H9 (cell line): ENCODE measurements around the gene CERKL. TPM values are rescaled to one million over a fixed set of nuclear protein-coding genes. Genes with fewer than 3 reads are reported as not detected.

Experiments used
- DNase-seq: peaks from one replicate; pipeline ENCODE4 v3.0.0-alpha.2; 2017
- H2AFZ ChIP-seq: one replicate; pipeline ENCODE4 v1.6.1; 2013; ENCODE audit warnings: mild to moderate bottlenecking, low read length, control low read depth, moderate library complexity
- H2AK5ac ChIP-seq: 2 replicates; pipeline ENCODE4 v1.6.1; 2013; ENCODE audit warnings: low read length, control low read depth, mixed read lengths; ENCODE audit not compliant: insufficient read length
- H2BK120ac ChIP-seq: one replicate; pipeline ENCODE4 v1.6.1; 2013; ENCODE audit warnings: low read depth, mild to moderate bottlenecking, low read length, control low read depth, inconsistent platforms; ENCODE audit not compliant: poor library complexity, severe bottlenecking
- H2BK12ac ChIP-seq: 2 replicates; pipeline ENCODE4 v1.6.1; 2013; ENCODE audit warnings: low read length, control low read depth, mixed read lengths, low read depth; ENCODE audit not compliant: insufficient read length
- H2BK15ac ChIP-seq: 2 replicates; pipeline ENCODE4 v1.6.1; 2013; ENCODE audit warnings: low read depth, low read length, control low read depth
- H2BK20ac ChIP-seq: one replicate; pipeline ENCODE4 v1.6.1; 2013; ENCODE audit warnings: low read depth, mild to moderate bottlenecking, low read length, control low read depth, inconsistent platforms; ENCODE audit not compliant: poor library complexity, severe bottlenecking
- H2BK5ac ChIP-seq: 2 replicates; pipeline ENCODE4 v1.6.1; 2013; ENCODE audit warnings: low read length, control low read depth, mixed read lengths; ENCODE audit not compliant: insufficient read length
- H3K14ac ChIP-seq: 2 replicates; pipeline ENCODE4 v1.6.1; 2013; ENCODE audit warnings: low read length, control low read depth; ENCODE audit not compliant: insufficient read depth
- H3K18ac ChIP-seq: 2 replicates; pipeline ENCODE4 v1.6.1; 2013; ENCODE audit warnings: low read depth, mild to moderate bottlenecking, mixed read lengths, low read length, control low read depth; ENCODE audit not compliant: insufficient read length
- H3K23ac ChIP-seq: 2 replicates; pipeline ENCODE4 v1.6.1; 2013; ENCODE audit warnings: low read length, control low read depth, mixed read lengths, low read depth; ENCODE audit not compliant: insufficient read length
- H3K23me2 ChIP-seq: 2 replicates; pipeline ENCODE4 v1.6.1; 2013; ENCODE audit warnings: low read depth, mild to moderate bottlenecking, mixed read lengths, low read length, control low read depth; ENCODE audit not compliant: insufficient read length, poor library complexity, severe bottlenecking
- H3K27ac ChIP-seq: 2 replicates; pipeline ENCODE4 v1.5.1; 2013; ENCODE audit warnings: low read length, control low read depth, mixed read lengths, low read depth; ENCODE audit not compliant: insufficient read length
- H3K27me3 ChIP-seq: 2 replicates; pipeline ENCODE4 v1.6.1; 2013; ENCODE audit warnings: low read length, control low read depth, inconsistent platforms; ENCODE audit not compliant: insufficient read depth
- H3K4ac ChIP-seq: 2 replicates; pipeline ENCODE4 v1.6.1; 2013; ENCODE audit warnings: low read depth, mild to moderate bottlenecking, control low read depth, inconsistent platforms, low read length, moderate library complexity
- H3K4me1 ChIP-seq: 2 replicates; pipeline ENCODE4 v1.6.1; 2013; ENCODE audit warnings: low read length, control low read depth, inconsistent platforms; ENCODE audit not compliant: insufficient read depth
- H3K4me2 ChIP-seq: 2 replicates; pipeline ENCODE4 v1.6.1; 2013; ENCODE audit warnings: low read length, control low read depth, mixed read lengths; ENCODE audit not compliant: insufficient read length, insufficient read depth
- H3K56ac ChIP-seq: 2 replicates; pipeline ENCODE4 v1.6.1; 2013; ENCODE audit warnings: low read depth, mild to moderate bottlenecking, mixed read lengths, low read length, control low read depth; ENCODE audit not compliant: insufficient read length
- H3K79me1 ChIP-seq: 2 replicates; pipeline ENCODE4 v1.6.1; 2013; ENCODE audit warnings: low read depth, mild to moderate bottlenecking, moderate library complexity, low read length, control low read depth, inconsistent platforms; ENCODE audit not compliant: insufficient read depth, poor library complexity, severe bottlenecking
- H3K79me2 ChIP-seq: 2 replicates; pipeline ENCODE4 v1.6.1; 2013; ENCODE audit warnings: low read length, control low read depth, inconsistent platforms; ENCODE audit not compliant: insufficient read depth
- H3K9ac ChIP-seq: 2 replicates; pipeline ENCODE4 v1.6.1; 2013; ENCODE audit warnings: low read length, control low read depth, mixed read lengths; ENCODE audit not compliant: insufficient read length; ENCODE audit errors: extremely low read depth
- H3K9me3 ChIP-seq: one replicate; pipeline ENCODE4 v1.6.1; 2013; ENCODE audit warnings: low read depth, low read length, inconsistent platforms; ENCODE audit not compliant: control insufficient read depth
- H3T11ph ChIP-seq: one replicate; pipeline ENCODE4 v1.6.1; 2013; ENCODE audit warnings: mild to moderate bottlenecking, low read length, control low read depth, inconsistent platforms
- H4K20me1 ChIP-seq: one replicate; pipeline ENCODE4 v1.6.1; 2013; ENCODE audit not compliant: control insufficient read depth, insufficient read length, insufficient read depth
- H4K5ac ChIP-seq: 2 replicates; pipeline ENCODE4 v1.6.1; 2013; ENCODE audit warnings: low read depth, mild to moderate bottlenecking, mixed read lengths, low read length, control low read depth; ENCODE audit not compliant: insufficient read length
- H4K8ac ChIP-seq: replicated peaks from 2 replicates; pipeline ENCODE4 v1.6.1; 2013; ENCODE audit warnings: low read length, control low read depth, mixed read lengths, low read depth; ENCODE audit not compliant: insufficient read length
- H4K91ac ChIP-seq: 2 replicates; pipeline ENCODE4 v1.6.1; 2013; ENCODE audit warnings: low read depth, mild to moderate bottlenecking, moderate library complexity, mixed read lengths, low read length, control low read depth; ENCODE audit not compliant: insufficient read length
- H3K27ac Mint-ChIP-seq, 3 experiments: 2 replicates in 2 of 3; 3 replicates in 1 of 3; pipeline ENCODE4 v1.8.0; 2020 to 2021; ENCODE audit warnings: mixed read lengths in 3 of 3, mild to moderate bottlenecking in 1 of 3, moderate library complexity in 1 of 3
- H3K27me3 Mint-ChIP-seq: 2 replicates; pipeline ENCODE4 v1.8.0; 2021; ENCODE audit warnings: low read depth, mild to moderate bottlenecking, moderate library complexity, mixed read lengths
- H3K36me3 Mint-ChIP-seq, 3 experiments: 2 replicates in 2 of 3; 3 replicates in 1 of 3; pipeline ENCODE4 v1.8.0; 2020 to 2021; ENCODE audit warnings: low read depth in 3 of 3, mixed read lengths in 3 of 3; ENCODE audit not compliant: insufficient read depth in 1 of 3
- H3K4me1 Mint-ChIP-seq, 2 experiments: 2 replicates each; pipeline ENCODE4 v1.8.0; 2020; ENCODE audit warnings: mixed read lengths in 2 of 2
- H3K4me3 Mint-ChIP-seq, 2 experiments: 2 replicates in 1 of 2; 3 replicates in 1 of 2; pipeline ENCODE4 v1.8.0; 2020 to 2021; ENCODE audit warnings: mild to moderate bottlenecking in 2 of 2, mixed read lengths in 2 of 2, moderate library complexity in 1 of 2
- H3K9me3 Mint-ChIP-seq, 2 experiments: 2 replicates in 1 of 2; 3 replicates in 1 of 2; pipeline ENCODE4 v1.8.0; 2020; ENCODE audit warnings: mild to moderate bottlenecking in 2 of 2, mixed read lengths in 2 of 2, moderate library complexity in 1 of 2
- WGBS: extraction: QIAGEN DNeasy Blood & Tissue Kit; methylation state at CpG from one replicate; pipeline ENCODE4 v1.1.7; 2013; ENCODE audit warnings: missing lambda C conversion rate, low lambda C conversion rate, mixed read lengths; ENCODE audit not compliant: insufficient read length; ENCODE audit errors: extremely low coverage; 5-methylcytosine and 5-hydroxymethylcytosine counted together
- total RNA-seq: library from RNA; stranded (reverse); gene quantifications from 2 replicates; pipeline ENCODE4 v1.2.1, GENCODE V29; 2021
- TF ChIP-seq, protein P1 (sequence below): fragments of 200-600 bp; sonication (generic); conservative IDR thresholded peaks from 3 replicates; pipeline ENCODE4 v1.8.0; 2021; ENCODE audit warnings: antibody characterized with exemption, mild to moderate bottlenecking

CERKL gene
- total RNA-seq, 1 experiment from 2014 or later, result not detected

GRCh38 chr2:181520253-181520652 lies 136.7 kb downstream of the CERKL start:
- no peaks in the 10 kb centered on the region for H3K4me1 ChIP-seq
- H2BK12ac ChIP-seq, result no peak overlapping the region
- no peak overlapping the region for H3K18ac ChIP-seq
- H3K79me2 ChIP-seq, result no peaks in the 10 kb centered on the region
- no peak overlapping the region for H3K23ac ChIP-seq
- TF ChIP-seq, protein P1, sequence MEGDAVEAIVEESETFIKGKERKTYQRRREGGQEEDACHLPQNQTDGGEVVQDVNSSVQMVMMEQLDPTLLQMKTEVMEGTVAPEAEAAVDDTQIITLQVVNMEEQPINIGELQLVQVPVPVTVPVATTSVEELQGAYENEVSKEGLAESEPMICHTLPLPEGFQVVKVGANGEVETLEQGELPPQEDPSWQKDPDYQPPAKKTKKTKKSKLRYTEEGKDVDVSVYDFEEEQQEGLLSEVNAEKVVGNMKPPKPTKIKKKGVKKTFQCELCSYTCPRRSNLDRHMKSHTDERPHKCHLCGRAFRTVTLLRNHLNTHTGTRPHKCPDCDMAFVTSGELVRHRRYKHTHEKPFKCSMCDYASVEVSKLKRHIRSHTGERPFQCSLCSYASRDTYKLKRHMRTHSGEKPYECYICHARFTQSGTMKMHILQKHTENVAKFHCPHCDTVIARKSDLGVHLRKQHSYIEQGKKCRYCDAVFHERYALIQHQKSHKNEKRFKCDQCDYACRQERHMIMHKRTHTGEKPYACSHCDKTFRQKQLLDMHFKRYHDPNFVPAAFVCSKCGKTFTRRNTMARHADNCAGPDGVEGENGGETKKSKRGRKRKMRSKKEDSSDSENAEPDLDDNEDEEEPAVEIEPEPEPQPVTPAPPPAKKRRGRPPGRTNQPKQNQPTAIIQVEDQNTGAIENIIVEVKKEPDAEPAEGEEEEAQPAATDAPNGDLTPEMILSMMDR, result no peak
- no CpG with 5 or more reads among the region's 1 CpG for WGBS
- Mint-ChIP-seq H3K4me3 (no peak overlapping the region), H3K4me1 (no peaks in the 10 kb centered on the region), H3K9me3 (no peaks in the 10 kb centered on the region), H3K36me3 (no peaks in the 10 kb centered on the region), H3K27ac (no peak overlapping the region; a peak in 1 of 7 replicates), H3K27me3 (no peaks in the 10 kb centered on the region)
- no peak overlapping the region for H4K5ac ChIP-seq
- H3K4ac ChIP-seq, result no peak overlapping the region
- H3K23me2 ChIP-seq, result no peaks in the 10 kb centered on the region
- no peaks in the 10 kb centered on the region for H3K9me3 ChIP-seq
- no peaks in the 10 kb centered on the region for H3K79me1 ChIP-seq
- H4K20me1 ChIP-seq, result no peaks in the 10 kb centered on the region
- H3T11ph ChIP-seq, result no peak overlapping the region
- H3K27me3 ChIP-seq, result no peaks in the 10 kb centered on the region; the same call in 1 of the 2 replicates
- no peak overlapping the region for H2BK120ac ChIP-seq
- no peak overlapping the region for H2BK15ac ChIP-seq
- H4K91ac ChIP-seq, result no peak overlapping the region
- H3K9ac ChIP-seq, result no peak overlapping the region
- no peak overlapping the region for H3K27ac ChIP-seq
- H2AFZ ChIP-seq, result no peak overlapping the region
- no peak for DNase-seq
- no peak overlapping the region for H2AK5ac ChIP-seq
- H4K8ac ChIP-seq, result no peak overlapping the region
- no peak overlapping the region for H2BK5ac ChIP-seq
- H3K56ac ChIP-seq, result no peak overlapping the region
- no peak overlapping the region for H3K14ac ChIP-seq
- no peak overlapping the region for H2BK20ac ChIP-seq
- no peak overlapping the region for H3K4me2 ChIP-seq
